HG03565 (cell line): Measurements from ENCODE around the gene OR4B1.

Experiments
- ATAC-seq: cut with Tn5 transposase; IDR thresholded peaks from one replicate; pipeline ENCODE4 v1.9.1; 2021; ENCODE audit warnings: mild to moderate bottlenecking, moderate library complexity; ENCODE audit not compliant: unreplicated experiment

OR4B1 gene

DNA sequence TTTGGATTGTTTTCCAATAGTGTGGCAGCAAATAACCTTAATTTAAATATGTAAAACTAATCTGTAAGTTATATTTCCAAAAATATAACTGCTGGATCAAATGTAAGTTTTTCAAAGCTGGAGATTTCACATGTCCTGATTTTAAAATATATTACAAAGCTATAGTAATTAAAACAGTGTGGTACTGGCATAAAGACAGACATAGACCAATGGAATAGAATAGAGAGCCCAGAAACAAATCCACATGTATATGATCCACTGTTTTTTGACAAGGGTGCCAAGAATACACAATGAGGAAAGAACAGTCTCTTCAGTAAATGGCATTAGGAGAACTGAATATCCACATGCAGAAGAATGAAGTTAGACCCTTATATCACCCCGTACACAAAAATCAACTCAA lies 32.3 kb downstream of the OR4B1 start:
- ATAC-seq, result no peak

GRCh38 chr11:48261600-48261999 lies 45.0 kb downstream of the OR4B1 start:
- ATAC-seq, result no peak

DNA sequence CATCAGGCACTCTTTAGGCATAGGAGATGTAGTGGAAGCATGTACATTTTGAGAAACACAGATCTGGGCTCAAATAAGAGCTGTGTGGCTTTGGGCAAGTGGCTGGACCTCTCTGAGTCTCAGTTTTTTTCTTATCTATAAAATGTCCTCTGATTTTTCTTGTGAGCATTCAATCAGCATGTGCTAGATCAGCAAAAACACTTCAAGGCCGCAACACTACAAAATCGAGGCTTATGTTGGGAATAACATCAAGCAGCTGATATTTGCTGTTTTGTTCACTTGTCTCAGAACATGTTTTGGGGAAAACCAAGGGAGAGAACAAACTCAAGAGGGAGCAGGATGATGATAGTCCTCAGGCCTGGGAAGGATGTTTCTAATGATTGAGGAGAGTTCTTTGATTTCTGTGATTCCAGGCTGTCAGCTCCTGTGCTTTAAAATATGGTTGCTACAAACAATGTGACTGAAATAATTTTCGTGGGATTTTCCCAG lies 46.9 kb downstream of the OR4B1 start, which contains the start of gene OR4X1:
TSS of gene OR4X1 (plus strand) at position 439 of the 489 bp plus-strand sequence. CDS start at position 439, 0 bp downstream.
- ATAC-seq, result no peak
